GM04504 (cell line): ENCODE results near the gene ARHGDIB.

Experiments
- DNase-seq: peaks from one replicate; pipeline ENCODE4 v3.0.0-alpha.2; 2012; ENCODE audit warnings: low read depth

ARHGDIB gene

GRCh38 chr12:14982991-14983390, 21.6 kb upstream of the ARHGDIB start:
- no peak for DNase-seq

GRCh38 chr12:14982562-14982961, 21.2 kb upstream of the ARHGDIB start:
- no peak for DNase-seq

GRCh38 chr12:14981049-14981448, 19.6 kb upstream of the ARHGDIB start:
- no peak for DNase-seq

GRCh38 chr12:14979468-14979867, 18.1 kb upstream of the ARHGDIB start:
- no peak for DNase-seq

GRCh38 chr12:14976658-14977057, 15.3 kb upstream of the ARHGDIB start:
- no peak for DNase-seq

- no peak for DNase-seq
Measured at GRCh38 chr12:14975457-14975856, 14.1 kb upstream of the ARHGDIB start.

GRCh38 chr12:14974633-14975032, 13.2 kb upstream of the ARHGDIB start:
- DNase-seq = no peak

- DNase-seq = no peak
Measured at GRCh38 chr12:14972816-14973215, 11.4 kb upstream of the ARHGDIB start, which contains the start of gene PDE6H. PDE6H (plus strand) TSS chr12:14973042; CDS start chr12:14978013, 4,971 bp downstream.

GRCh38 chr12:14970473-14970872, 9.1 kb upstream of the ARHGDIB start:
- no peak for DNase-seq

- DNase-seq = no peak
Measured at GRCh38 chr12:14968478-14968877, 7.1 kb upstream of the ARHGDIB start.

- no peak for DNase-seq
Measured at GRCh38 chr12:14965221-14965620, 3.8 kb upstream of the ARHGDIB start.

- DNase-seq = no peak
Measured at GRCh38 chr12:14964406-14964805, 3.0 kb upstream of the ARHGDIB start.

GRCh38 chr12:14963520-14963919, 2.1 kb upstream of the ARHGDIB start:
- DNase-seq = no peak

GRCh38 chr12:14962797-14963196, 1.4 kb upstream of the ARHGDIB start:
- DNase-seq = no peak

GRCh38 chr12:14962153-14962539, 745 bp upstream of the ARHGDIB start:
- no peak for DNase-seq

GRCh38 chr12:14960548-14961465, 594 bp downstream of the ARHGDIB start:
- DNase-seq = no peak

- no peak for DNase-seq
Measured at GRCh38 chr12:14959916-14960496, 1.4 kb downstream of the ARHGDIB start.

GRCh38 chr12:14959463-14959862, 1.9 kb downstream of the ARHGDIB start:
- no peak for DNase-seq

- no peak for DNase-seq
Measured at GRCh38 chr12:14959126-14959440, 2.3 kb downstream of the ARHGDIB start.

GRCh38 chr12:14958361-14959125, 2.9 kb downstream of the ARHGDIB start:
- DNase-seq = no peak

GRCh38 chr12:14957551-14958168, 3.7 kb downstream of the ARHGDIB start:
- no peak for DNase-seq

- DNase-seq = no peak
Measured at GRCh38 chr12:14956905-14957304, 4.5 kb downstream of the ARHGDIB start.
